RWPE1 (cell line): ENCODE data around the gene TRIM26.

ENCODE experiments used
- CTCF ChIA-PET: fragments of 350-600 bp; sonication (Branson Sonifier 250); formaldehyde crosslinking; extraction: SDS; loops from one replicate; lab custom pipeline; 2021; lab: Yijun Ruan, JAX
- POLR2A ChIA-PET: fragments of 400-600 bp; formaldehyde crosslinking; extraction: SDS; loops from one replicate; lab custom pipeline; 2020; ENCODE audit warnings: antibody characterized with exemption; ENCODE audit not compliant: low non-redundant PET; lab: Yijun Ruan, JAX
- DNase-seq: peaks from one replicate; pipeline ENCODE4 v3.0.0; 2012; ENCODE audit warnings: low spot score
- H3K27ac ChIP-seq: fragments of 450-650 bp; 2 replicates; pipeline ENCODE4 v1.5.1; 2017
- TF ChIP-seq, protein P1 (sequence below): fragments of 450-650 bp; conservative IDR thresholded peaks from 2 replicates; pipeline ENCODE4 v1.5.1; 2017; ENCODE audit warnings: low read depth, mild to moderate bottlenecking

Gene TRIM26

DNA sequence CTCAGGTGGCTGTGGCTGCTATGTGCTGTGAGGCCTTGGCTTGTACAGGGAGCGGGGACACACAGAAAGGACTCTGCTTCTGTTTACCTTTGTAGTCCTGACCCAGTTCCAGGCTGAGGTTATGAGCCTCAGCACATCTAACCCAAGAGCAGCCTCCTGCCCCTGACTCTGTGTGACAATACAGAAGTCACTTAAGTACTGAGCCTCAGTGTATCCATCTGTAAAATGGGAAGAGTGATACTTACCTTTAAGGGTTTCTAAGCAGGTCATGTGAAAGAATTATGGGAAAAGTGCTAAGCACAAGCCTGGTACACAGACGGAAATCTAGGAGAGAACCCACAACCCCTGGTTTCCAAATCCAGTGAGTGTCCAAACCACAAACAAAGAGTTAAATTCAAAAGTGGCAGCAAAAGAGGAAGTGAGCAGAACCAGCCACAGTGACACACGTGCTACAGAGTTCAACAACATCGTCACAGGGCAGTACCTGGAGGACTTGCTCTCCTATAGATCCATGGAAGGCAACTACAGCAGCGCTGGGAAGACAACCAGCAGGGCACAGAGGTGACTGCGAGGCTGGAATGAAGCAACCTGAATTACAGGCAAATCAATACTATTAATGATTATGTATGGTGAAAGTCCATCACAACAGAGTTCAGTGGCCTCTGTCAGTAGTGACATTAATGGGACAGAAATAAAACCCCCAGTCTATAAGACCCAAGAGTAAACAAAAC is 12.5 kb downstream of the TRIM26 start:
- no peak overlapping the region for H3K27ac ChIP-seq
- ChIA-PET CTCF (no interaction called here), POLR2A (no interaction called here)
- TF ChIP-seq, protein P1, sequence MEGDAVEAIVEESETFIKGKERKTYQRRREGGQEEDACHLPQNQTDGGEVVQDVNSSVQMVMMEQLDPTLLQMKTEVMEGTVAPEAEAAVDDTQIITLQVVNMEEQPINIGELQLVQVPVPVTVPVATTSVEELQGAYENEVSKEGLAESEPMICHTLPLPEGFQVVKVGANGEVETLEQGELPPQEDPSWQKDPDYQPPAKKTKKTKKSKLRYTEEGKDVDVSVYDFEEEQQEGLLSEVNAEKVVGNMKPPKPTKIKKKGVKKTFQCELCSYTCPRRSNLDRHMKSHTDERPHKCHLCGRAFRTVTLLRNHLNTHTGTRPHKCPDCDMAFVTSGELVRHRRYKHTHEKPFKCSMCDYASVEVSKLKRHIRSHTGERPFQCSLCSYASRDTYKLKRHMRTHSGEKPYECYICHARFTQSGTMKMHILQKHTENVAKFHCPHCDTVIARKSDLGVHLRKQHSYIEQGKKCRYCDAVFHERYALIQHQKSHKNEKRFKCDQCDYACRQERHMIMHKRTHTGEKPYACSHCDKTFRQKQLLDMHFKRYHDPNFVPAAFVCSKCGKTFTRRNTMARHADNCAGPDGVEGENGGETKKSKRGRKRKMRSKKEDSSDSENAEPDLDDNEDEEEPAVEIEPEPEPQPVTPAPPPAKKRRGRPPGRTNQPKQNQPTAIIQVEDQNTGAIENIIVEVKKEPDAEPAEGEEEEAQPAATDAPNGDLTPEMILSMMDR: no peak
- DNase-seq: no peak

DNA sequence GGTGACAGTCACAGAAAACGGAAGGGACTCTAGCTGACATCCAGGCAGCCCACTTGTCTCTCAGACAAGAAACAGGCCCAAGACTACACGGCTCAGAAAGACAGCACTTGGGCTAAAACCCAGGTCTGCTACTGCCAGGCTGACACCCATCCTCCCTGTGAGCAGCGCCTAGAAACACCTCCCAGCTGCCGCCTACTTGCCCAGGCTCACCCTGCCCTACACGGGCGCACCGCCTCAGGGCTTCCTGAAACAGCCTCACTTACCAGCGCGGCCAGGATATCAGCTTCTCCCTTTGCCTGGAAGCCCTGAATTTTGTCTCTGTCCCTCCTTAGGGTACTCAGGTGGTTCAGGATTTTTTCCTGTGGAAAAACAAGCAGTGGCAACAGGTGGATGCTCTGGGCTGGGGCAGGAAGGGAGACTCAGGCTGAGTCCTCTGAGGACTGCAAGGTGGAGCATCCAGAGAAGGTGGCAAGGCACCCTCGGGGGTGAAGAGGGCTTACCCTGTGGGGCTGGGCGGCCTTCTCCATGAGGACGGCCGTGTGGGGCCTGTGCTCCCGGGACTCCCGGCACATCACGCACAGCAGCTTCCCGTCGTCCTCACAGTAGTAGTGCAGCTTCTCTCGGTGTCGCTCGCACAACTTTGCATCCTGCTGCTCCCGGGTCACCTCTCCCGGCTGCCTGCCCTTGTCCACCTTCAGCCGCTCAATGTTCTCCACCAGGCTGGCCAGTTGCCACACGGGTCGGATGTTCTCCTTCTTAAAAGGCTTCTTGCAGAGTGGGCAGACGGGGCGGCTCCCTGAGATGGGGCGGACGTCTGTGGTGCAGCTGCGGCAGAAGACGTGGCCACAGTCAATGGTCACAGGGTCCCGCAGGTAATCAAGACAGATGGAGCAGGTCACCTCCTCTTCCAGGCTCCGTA is 14.8 kb downstream of the TRIM26 start:
- no peak for DNase-seq
- CTCF ChIA-PET: interaction anchor here (0.5 to 0.6 kb wide), 2 partner anchors 66 to 112 kb away, joined by 3 to 4 read pairs; no protein-coding TSS in a partner anchor
- 0 out of 2 replicates have a peak overlapping the region, but pooled peaks have one; percentile 16 for H3K27ac ChIP-seq
- TF ChIP-seq, protein P1: no peak
- POLR2A ChIA-PET: no interaction called here

DNA sequence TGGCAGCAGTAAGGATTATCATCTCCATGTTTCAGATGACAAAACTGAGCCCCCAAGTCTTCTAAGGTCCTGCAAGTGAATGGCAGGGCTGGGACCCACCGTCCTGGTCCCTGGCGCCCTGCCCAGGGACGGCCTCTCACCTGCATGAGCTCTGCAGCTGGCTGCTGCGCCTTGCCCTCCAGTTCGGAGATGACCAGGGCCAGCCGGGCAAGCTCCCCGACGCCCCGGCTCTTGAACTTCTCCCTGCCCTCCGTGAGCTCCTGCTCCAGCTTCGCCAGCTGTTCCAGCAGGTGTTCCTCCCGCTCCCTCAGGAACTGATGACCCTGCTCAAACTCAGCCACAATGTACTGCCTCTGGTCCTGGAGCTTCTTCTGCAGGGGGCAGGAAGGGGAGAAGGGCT is 16.8 kb downstream of the TRIM26 start:
- ChIA-PET POLR2A (no interaction called here), CTCF (interaction anchor here (0.6 kb wide), 1 partner anchor 42 kb away, joined by 5 read pairs; no protein-coding TSS in a partner anchor)
- DNase-seq: no peak
- no peak overlapping the region for H3K27ac ChIP-seq
- TF ChIP-seq, protein P1: no peak

DNA sequence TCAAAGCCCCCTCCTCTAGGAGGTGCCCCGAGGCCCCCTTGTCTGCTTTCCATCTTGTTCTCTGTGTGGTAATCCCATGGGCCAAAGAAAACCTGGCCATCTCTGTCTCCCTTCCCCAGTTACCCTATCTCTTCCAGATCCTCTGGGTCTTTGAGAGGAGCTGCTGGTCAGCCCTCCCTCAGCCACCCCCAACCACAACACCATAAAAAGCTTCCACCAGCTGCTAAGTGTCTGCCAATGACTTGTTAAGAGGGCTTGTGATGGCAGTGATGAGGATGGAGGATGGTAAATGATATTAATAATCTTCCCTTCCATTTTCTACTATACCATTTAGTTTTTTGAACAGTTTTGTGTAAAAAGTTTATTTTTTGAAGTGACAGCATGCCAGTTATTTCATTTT is 17.3 kb downstream of the TRIM26 start:
- POLR2A ChIA-PET: no interaction called here
- TF ChIP-seq, protein P1: no peak
- DNase-seq: no peak
- CTCF ChIA-PET: no interaction called here
- H3K27ac ChIP-seq: 0 out of 2 replicates have a peak overlapping the region, but pooled peaks have one; percentile 27

DNA sequence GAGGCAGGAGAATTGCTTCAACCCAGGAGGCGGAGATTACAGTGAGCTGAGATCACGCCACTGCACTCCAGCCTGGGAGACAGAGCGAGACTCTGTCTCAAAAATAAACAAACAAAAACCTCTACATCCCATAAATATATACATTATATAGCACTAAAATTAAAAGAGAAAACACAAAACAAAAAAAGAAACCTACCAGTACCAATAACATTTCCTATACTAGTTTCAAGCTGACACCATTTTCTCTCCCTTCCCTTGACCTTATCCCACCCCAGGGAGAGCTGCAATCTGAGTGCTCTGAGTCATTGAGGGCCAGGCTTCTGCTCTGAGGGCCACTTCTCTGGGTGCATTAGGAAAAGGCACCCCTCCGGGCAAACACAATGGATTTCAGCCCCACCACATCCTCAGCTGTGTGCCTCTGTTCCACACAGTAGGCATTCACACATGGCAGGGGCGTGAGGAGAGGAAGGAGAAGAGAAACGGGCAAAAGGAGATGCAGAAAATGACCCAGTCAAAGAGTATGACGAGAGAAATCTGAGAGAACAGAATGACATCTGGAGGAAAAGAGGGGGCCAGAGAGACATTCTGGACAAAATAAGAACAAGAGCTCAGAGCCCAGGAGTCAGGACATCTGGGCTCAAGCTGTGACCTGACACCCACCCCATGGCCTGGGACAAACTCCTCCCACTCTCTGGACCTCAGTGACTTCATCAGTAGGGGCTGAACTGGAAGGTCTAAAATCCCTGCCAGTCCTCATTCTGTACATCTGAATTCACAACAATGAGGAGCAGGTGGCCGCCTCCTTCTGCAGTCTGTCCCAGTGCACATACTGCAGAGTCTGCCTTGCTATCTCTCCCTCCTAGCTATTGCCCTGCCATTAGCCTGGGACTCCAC is 18.2 kb downstream of the TRIM26 start:
- H3K27ac ChIP-seq: peak overlapping the region; percentile 27
- TF ChIP-seq, protein P1: no peak
- POLR2A ChIA-PET: no interaction called here
- no peak for DNase-seq
- CTCF ChIA-PET: interaction anchor here (0.6 kb wide), 1 partner anchor 19 kb away, joined by 3 read pairs; no protein-coding TSS in a partner anchor
